SK-N-SH (cell line): ENCODE results near the gene MRPL44. TPM values are rescaled to one million over a fixed set of nuclear protein-coding genes. Genes with fewer than 3 reads are reported as not detected.

Experiments
- CTCF ChIA-PET: fragments of 300-600, 350-600 bp; formaldehyde crosslinking; extraction: SDS; loops from one replicate; lab custom pipeline; 2021; lab: Yijun Ruan, JAX
- POLR2A ChIA-PET: fragments of 350-600 bp; sonication (Branson Sonifier 250); formaldehyde crosslinking; extraction: SDS; loops from one replicate; lab custom pipeline; 2020; ENCODE audit warnings: antibody characterized with exemption, inconsistent platforms; lab: Yijun Ruan, JAX
- DNase-seq: peaks from one replicate; pipeline ENCODE4 v3.0.0; 2012
- H2AFZ ChIP-seq: fragments of 200-600 bp; sonication (generic); 2 replicates; pipeline ENCODE4 v1.8.1; 2016; ENCODE audit warnings: antibody characterized with exemption, mild to moderate bottlenecking, low read depth
- H3F3A ChIP-seq: fragments of 200-600 bp; sonication (generic); replicated peaks from 2 replicates; pipeline ENCODE3; 2016; ENCODE audit warnings: antibody characterized with exemption, mild to moderate bottlenecking; ENCODE audit not compliant: insufficient read depth
- H3K27ac ChIP-seq, 2 experiments: fragments of 200-500 bp in 1 of 2; fragments of 200-600 bp in 1 of 2; sonication (Bioruptor generic) in 1 of 2; sonication (generic), shearing (Covaris generic) in 1 of 2; 2 replicates each; pipeline versions ENCODE4 v1.5.1 to v1.6.1; 2014 to 2016; ENCODE audit warnings: low read depth in 2 of 2, inconsistent platforms in 1 of 2, low read length in 1 of 2, mild to moderate bottlenecking in 1 of 2, mixed read lengths in 1 of 2
- H3K27me3 ChIP-seq: fragments of 200-600 bp; sonication (generic), shearing (Covaris generic); 2 replicates; pipeline ENCODE4 v1.6.1; 2016; ENCODE audit warnings: mixed run types; ENCODE audit not compliant: insufficient read depth
- H3K36me3 ChIP-seq, 2 experiments: fragments of 200-500 bp in 1 of 2; fragments of 200-600 bp in 1 of 2; sonication (Bioruptor generic) in 1 of 2; sonication (generic) in 1 of 2; replicated peaks in 1 of 2; 2 replicates each; pipeline versions ENCODE3 to v1.5.1; 2014 to 2016; ENCODE audit warnings: low read length in 1 of 2, mild to moderate bottlenecking in 1 of 2; ENCODE audit not compliant: insufficient read depth in 2 of 2, control insufficient read depth in 1 of 2
- H3K4me1 ChIP-seq, 2 experiments: fragments of 200-500 bp in 1 of 2; fragments of 200-600 bp in 1 of 2; sonication (Bioruptor generic) in 1 of 2; sonication (generic), shearing (Covaris generic) in 1 of 2; 2 replicates each; pipeline versions ENCODE4 v1.5.1 to v1.6.1; 2014 to 2016; ENCODE audit warnings: low read depth in 1 of 2, low read length in 1 of 2, mixed run types in 1 of 2; ENCODE audit not compliant: insufficient read depth in 2 of 2, control insufficient read depth in 1 of 2
- H3K4me2 ChIP-seq: fragments of 200-600 bp; sonication (generic), shearing (Covaris generic); 2 replicates; pipeline ENCODE4 v1.6.1; 2017; ENCODE audit warnings: mixed run types
- H3K4me3 ChIP-seq, 2 experiments: fragments of 200-500 bp in 1 of 2; fragments of 200-600 bp in 1 of 2; sonication (Bioruptor generic) in 1 of 2; sonication (generic), shearing (Covaris generic) in 1 of 2; 2 replicates each; pipeline versions ENCODE4 v1.5.1 to v1.8.1; 2014 to 2016; ENCODE audit warnings: low read depth in 2 of 2, inconsistent platforms in 1 of 2, low read length in 1 of 2, mild to moderate bottlenecking in 1 of 2, mixed read lengths in 1 of 2, moderate library complexity in 1 of 2
- H3K79me2 ChIP-seq: fragments of 200-600 bp; sonication (generic); 2 replicates; pipeline ENCODE4 v1.8.1; 2017; ENCODE audit warnings: mild to moderate bottlenecking; ENCODE audit not compliant: insufficient read depth
- H3K9ac ChIP-seq: fragments of 200-600 bp; sonication (generic); 2 replicates; pipeline ENCODE4 v1.6.1; 2017; ENCODE audit warnings: mixed run types
- H3K9me2 ChIP-seq: fragments of 200-600 bp; sonication (generic); 2 replicates; pipeline ENCODE4 v1.6.1; 2017; ENCODE audit warnings: mixed run types
- H3K9me3 ChIP-seq: fragments of 200-600 bp; sonication (generic); 2 replicates; pipeline ENCODE4 v1.6.1; 2017; ENCODE audit warnings: mixed run types, mild to moderate bottlenecking, moderate library complexity
- H4K20me1 ChIP-seq: fragments of 200-600 bp; sonication (generic); 2 replicates; pipeline ENCODE4 v1.6.1; 2017; ENCODE audit warnings: mild to moderate bottlenecking, mixed run types; ENCODE audit not compliant: insufficient read depth
- CHD2 ChIP-seq: fragments of 150-350 bp; IDR thresholded peaks from 2 replicates; pipeline ENCODE4 v1.6.1; 2018; ENCODE audit warnings: low read length; ENCODE audit not compliant: partially characterized antibody
- CTCF ChIP-seq: fragments of 200-600 bp; sonication (generic); IDR thresholded peaks from 2 replicates; pipeline ENCODE4 v1.6.1; 2017; ENCODE audit warnings: antibody characterized with exemption, mild to moderate bottlenecking, moderate library complexity
- EZH2phosphoT487 ChIP-seq: fragments of 200-600 bp; sonication (generic); IDR thresholded peaks from 2 replicates; pipeline ENCODE4 v1.6.1; 2017; ENCODE audit warnings: low read depth, mixed run types, mild to moderate bottlenecking, antibody characterized with exemption, moderate library complexity, borderline replicate concordance
- FOXJ3 ChIP-seq: sonication (generic); formaldehyde crosslinking; IDR thresholded peaks from 2 replicates; pipeline ENCODE4 v1.5.1; 2020; ENCODE audit warnings: mild to moderate bottlenecking, missing genetic modification reagents
- MAX ChIP-seq: IDR thresholded peaks from 2 replicates; pipeline ENCODE4 v1.4.0; 2012; ENCODE audit warnings: low read depth
- MEF2A ChIP-seq: IDR thresholded peaks from 2 replicates; pipeline ENCODE4 v1.4.0; 2012; ENCODE audit warnings: low read depth, borderline replicate concordance
- NRF1 ChIP-seq: IDR thresholded peaks from 2 replicates; pipeline ENCODE4 v1.6.1; 2012; ENCODE audit warnings: low read depth, mild to moderate bottlenecking, low read length
- SIN3A ChIP-seq: IDR thresholded peaks from 2 replicates; pipeline ENCODE4 v1.6.1; 2012; ENCODE audit warnings: low read depth, mild to moderate bottlenecking, low read length, moderate library complexity, borderline replicate concordance
- YY1 ChIP-seq: IDR thresholded peaks from 2 replicates; pipeline ENCODE4 v1.4.0; 2012; ENCODE audit warnings: low read depth, mild to moderate bottlenecking
- WGBS: methylation state at CpG from one replicate; pipeline ENCODE4 v1.1.6; 2017; ENCODE audit warnings: low lambda C conversion rate; 5-methylcytosine and 5-hydroxymethylcytosine counted together
- polyA plus RNA-seq, 3 experiments: library from polyadenylated mRNA; depleted of rRNA; stranded (reverse); fragments of >200 nt; gene quantifications; 2 replicates each; pipeline ENCODE4 v1.2.3, GENCODE V29; 2012
- TF ChIP-seq, protein P1 (sequence below): IDR thresholded peaks from 2 replicates; pipeline ENCODE4 v1.6.1; 2012; ENCODE audit warnings: mild to moderate bottlenecking, low read depth, low read length, moderate library complexity
- TF ChIP-seq, protein P2 (sequence below): fragments of 150-350 bp; IDR thresholded peaks from 2 replicates; pipeline ENCODE4 v1.6.1; 2017; ENCODE audit warnings: antibody characterized with exemption, low read length, low read depth, borderline replicate concordance

The MRPL44 gene
- polyA plus RNA-seq, 1 of the 3 experiments (the other 2 are of a cell fraction) = 12.9 TPM

GRCh38 chr2:223996391-223996790 is 39.1 kb downstream of the MRPL44 start:
- Histone ChIP-seq H3K9ac (no peak overlapping the region), H3K9me3 (no peaks in the 10 kb centered on the region), H3K27me3 (no peaks in the 10 kb centered on the region), H3K4me2 (no peak overlapping the region), H3K4me3 (no peak overlapping the region), H3K36me3 (peaks cover 18 to 28% of the 10 kb centered on the region in 2 experiments), H3K9me2 (no peaks in the 10 kb centered on the region), H3K27ac (no peak overlapping the region), H3K79me2 (no peaks in the 10 kb centered on the region), H4K20me1 (no peaks in the 10 kb centered on the region), H3F3A (no peaks in the 10 kb centered on the region), H3K4me1 (peaks cover 0 to 7% of the 10 kb centered on the region in 2 experiments; a peak in 2 of 4 replicates), H2AFZ (no peak overlapping the region)
- no peak for TF ChIP-seq MEF2A
- no peak for TF ChIP-seq EZH2phosphoT487
- TF ChIP-seq NRF1 = no peak
- TF ChIP-seq CHD2 = no peak
- TF ChIP-seq, protein P1, sequence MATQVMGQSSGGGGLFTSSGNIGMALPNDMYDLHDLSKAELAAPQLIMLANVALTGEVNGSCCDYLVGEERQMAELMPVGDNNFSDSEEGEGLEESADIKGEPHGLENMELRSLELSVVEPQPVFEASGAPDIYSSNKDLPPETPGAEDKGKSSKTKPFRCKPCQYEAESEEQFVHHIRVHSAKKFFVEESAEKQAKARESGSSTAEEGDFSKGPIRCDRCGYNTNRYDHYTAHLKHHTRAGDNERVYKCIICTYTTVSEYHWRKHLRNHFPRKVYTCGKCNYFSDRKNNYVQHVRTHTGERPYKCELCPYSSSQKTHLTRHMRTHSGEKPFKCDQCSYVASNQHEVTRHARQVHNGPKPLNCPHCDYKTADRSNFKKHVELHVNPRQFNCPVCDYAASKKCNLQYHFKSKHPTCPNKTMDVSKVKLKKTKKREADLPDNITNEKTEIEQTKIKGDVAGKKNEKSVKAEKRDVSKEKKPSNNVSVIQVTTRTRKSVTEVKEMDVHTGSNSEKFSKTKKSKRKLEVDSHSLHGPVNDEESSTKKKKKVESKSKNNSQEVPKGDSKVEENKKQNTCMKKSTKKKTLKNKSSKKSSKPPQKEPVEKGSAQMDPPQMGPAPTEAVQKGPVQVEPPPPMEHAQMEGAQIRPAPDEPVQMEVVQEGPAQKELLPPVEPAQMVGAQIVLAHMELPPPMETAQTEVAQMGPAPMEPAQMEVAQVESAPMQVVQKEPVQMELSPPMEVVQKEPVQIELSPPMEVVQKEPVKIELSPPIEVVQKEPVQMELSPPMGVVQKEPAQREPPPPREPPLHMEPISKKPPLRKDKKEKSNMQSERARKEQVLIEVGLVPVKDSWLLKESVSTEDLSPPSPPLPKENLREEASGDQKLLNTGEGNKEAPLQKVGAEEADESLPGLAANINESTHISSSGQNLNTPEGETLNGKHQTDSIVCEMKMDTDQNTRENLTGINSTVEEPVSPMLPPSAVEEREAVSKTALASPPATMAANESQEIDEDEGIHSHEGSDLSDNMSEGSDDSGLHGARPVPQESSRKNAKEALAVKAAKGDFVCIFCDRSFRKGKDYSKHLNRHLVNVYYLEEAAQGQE = no peak
- no peak for TF ChIP-seq FOXJ3 (CRISPR knock-in tag)
- no peak for TF ChIP-seq MAX
- TF ChIP-seq SIN3A = no peak
- no peak for TF ChIP-seq YY1
- TF ChIP-seq CTCF = no peak
- TF ChIP-seq, protein P2, sequence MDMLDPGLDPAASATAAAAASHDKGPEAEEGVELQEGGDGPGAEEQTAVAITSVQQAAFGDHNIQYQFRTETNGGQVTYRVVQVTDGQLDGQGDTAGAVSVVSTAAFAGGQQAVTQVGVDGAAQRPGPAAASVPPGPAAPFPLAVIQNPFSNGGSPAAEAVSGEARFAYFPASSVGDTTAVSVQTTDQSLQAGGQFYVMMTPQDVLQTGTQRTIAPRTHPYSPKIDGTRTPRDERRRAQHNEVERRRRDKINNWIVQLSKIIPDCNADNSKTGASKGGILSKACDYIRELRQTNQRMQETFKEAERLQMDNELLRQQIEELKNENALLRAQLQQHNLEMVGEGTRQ = no peak
- POLR2A ChIA-PET = no interaction called here
- CTCF ChIA-PET = interaction anchor here (12.0 kb wide), 1 partner anchor 286 kb away, joined by 439 read pairs; no protein-coding TSS in a partner anchor
- DNase-seq = no peak
- WGBS = 96% methylated on average over 5 of the region's 6 CpGs
